Measurements from ENCODE around the gene AUTS2.
A peak's percentile ranks its signal among the peaks of the same experiment; 100 is the strongest.

Gene AUTS2

GRCh38 chr7:69598081-69598486 lies at the start of gene AUTS2:
Gene AUTS2 (plus strand): TSS chr7:69598475. CDS start chr7:69599654, 1,179 bp downstream.
- DNase-seq (ENCODE audit: low spot score): peak; percentile 90

- DNase-seq (ENCODE audit: low spot score): no peak
Measured at GRCh38 chr7:69550991-69551390, 47.3 kb upstream of the AUTS2 start.

GRCh38 chr7:69553190-69553589 lies 45.1 kb upstream of the AUTS2 start:
- DNase-seq (ENCODE audit: low spot score): no peak

GRCh38 chr7:69561266-69561960 lies 36.9 kb upstream of the AUTS2 start:
- DNase-seq (ENCODE audit: low spot score): no peak

- no peak for DNase-seq (ENCODE audit: low spot score)
Measured at GRCh38 chr7:69564454-69565417, 33.5 kb upstream of the AUTS2 start.

GRCh38 chr7:69567800-69568199 lies 30.5 kb upstream of the AUTS2 start:
- no peak for DNase-seq (ENCODE audit: low spot score)

GRCh38 chr7:69568266-69568665 lies 30.0 kb upstream of the AUTS2 start:
- DNase-seq (ENCODE audit: low spot score): no peak

GRCh38 chr7:69575651-69576050 lies 22.6 kb upstream of the AUTS2 start:
- no peak for DNase-seq (ENCODE audit: low spot score)

GRCh38 chr7:69577221-69577620 lies 21.1 kb upstream of the AUTS2 start:
- no peak for DNase-seq (ENCODE audit: low spot score)

GRCh38 chr7:69585169-69585568 lies 13.1 kb upstream of the AUTS2 start:
- DNase-seq (ENCODE audit: low spot score): no peak

GRCh38 chr7:69586321-69586720 lies 12.0 kb upstream of the AUTS2 start:
- DNase-seq (ENCODE audit: low spot score): no peak

GRCh38 chr7:69588773-69589172 lies 9.5 kb upstream of the AUTS2 start:
- no peak for DNase-seq (ENCODE audit: low spot score)

GRCh38 chr7:69591805-69592204 lies 6.5 kb upstream of the AUTS2 start:
- no peak for DNase-seq (ENCODE audit: low spot score)

GRCh38 chr7:69593511-69593910 lies 4.8 kb upstream of the AUTS2 start:
- DNase-seq (ENCODE audit: low spot score): no peak

GRCh38 chr7:69595415-69595814 lies 2.9 kb upstream of the AUTS2 start:
- no peak for DNase-seq (ENCODE audit: low spot score)

GRCh38 chr7:69596056-69596455 lies 2.2 kb upstream of the AUTS2 start:
- DNase-seq (ENCODE audit: low spot score): no peak

- DNase-seq (ENCODE audit: low spot score): no peak
Measured at GRCh38 chr7:69596723-69597277, 1.5 kb upstream of the AUTS2 start.

GRCh38 chr7:69597278-69598076 lies 798 bp upstream of the AUTS2 start:
- DNase-seq (ENCODE audit: low spot score): peak; percentile 24

GRCh38 chr7:69598487-69599285 lies 411 bp downstream of the AUTS2 start:
- DNase-seq (ENCODE audit: low spot score): peak; percentile 44

- DNase-seq (ENCODE audit: low spot score): peak; percentile 28
Measured at GRCh38 chr7:69599286-69599954, 1.1 kb downstream of the AUTS2 start.

Measured in germinal center (tissue), 1 donor.